PFSK-1 (cell line): Measurements from ENCODE around the gene ZNF101.

Source experiments
- FOXP2 ChIP-seq: optimal IDR thresholded peaks from 2 replicates; pipeline ENCODE3; 2011; ENCODE audit warnings: borderline replicate concordance, control low read depth, inconsistent platforms; ENCODE audit not compliant: insufficient read depth; ENCODE audit errors: extremely low read length, extremely low read depth
- POLR2AphosphoS5 ChIP-seq: IDR thresholded peaks from 2 replicates; pipeline ENCODE4 v1.6.1; 2012; ENCODE audit warnings: low read depth, mild to moderate bottlenecking, control low read depth, low read length, moderate library complexity
- REST ChIP-seq, 2 experiments: IDR thresholded peaks; 2 replicates each; pipeline versions ENCODE4 v1.6.1 to v1.8.0; 2011 to 2012; ENCODE audit warnings: low read depth in 2 of 2, low read length in 2 of 2, control low read depth in 1 of 2, inconsistent platforms in 1 of 2, mild to moderate bottlenecking in 1 of 2, moderate library complexity in 1 of 2; ENCODE audit not compliant: insufficient read depth in 1 of 2
- SIN3A ChIP-seq: IDR thresholded peaks from 2 replicates; pipeline ENCODE4 v1.6.1; 2012; ENCODE audit warnings: mild to moderate bottlenecking, low read length, moderate library complexity, borderline replicate concordance; ENCODE audit not compliant: insufficient read depth

- TF ChIP-seq POLR2AphosphoS5 (no peak), FOXP2 (no peak), REST (IDR thresholded peaks at IDR 0.05; ENCODE audit: insufficient read depth in 1 of 2, low read depth in 2 of 2, low read length in 2 of 2) (no peak), SIN3A (no peak)
Observed at GRCh38 chr19:19686580-19686979, 17.9 kb downstream of the ZNF101 start.
